IPS-18c (cell line): ENCODE results near the gene GNG2.

Experiments
- H3K4me3 ChIP-seq: 2 replicates; pipeline ENCODE4 v1.7.0; 2013; ENCODE audit warnings: low read depth, mild to moderate bottlenecking, low read length, moderate library complexity; ENCODE audit not compliant: insufficient read depth
- H3K9me3 ChIP-seq: one replicate; pipeline ENCODE4 v1.6.1; 2013; ENCODE audit warnings: mild to moderate bottlenecking, low read length, moderate library complexity; ENCODE audit not compliant: control insufficient read depth, insufficient read depth

GNG2 gene

GRCh38 chr14:51921026-51921425 is 60.6 kb downstream of the GNG2 start:
- H3K4me3 ChIP-seq, result no peak overlapping the region
- H3K9me3 ChIP-seq, result no peaks in the 10 kb centered on the region

GRCh38 chr14:51922624-51923023 is 62.2 kb downstream of the GNG2 start:
- Histone ChIP-seq H3K4me3 (no peak overlapping the region), H3K9me3 (no peaks in the 10 kb centered on the region)

GRCh38 chr14:51924600-51924999 is 64.2 kb downstream of the GNG2 start:
- Histone ChIP-seq H3K9me3 (no peaks in the 10 kb centered on the region), H3K4me3 (no peak overlapping the region)

GRCh38 chr14:51925980-51926379 is 65.6 kb downstream of the GNG2 start:
- Histone ChIP-seq H3K4me3 (no peak overlapping the region), H3K9me3 (no peaks in the 10 kb centered on the region)

GRCh38 chr14:51926449-51926848 is 66.0 kb downstream of the GNG2 start:
- no peaks in the 10 kb centered on the region for H3K9me3 ChIP-seq
- H3K4me3 ChIP-seq, result no peak overlapping the region

GRCh38 chr14:51928568-51928967 is 68.2 kb downstream of the GNG2 start:
- H3K9me3 ChIP-seq, result no peaks in the 10 kb centered on the region

GRCh38 chr14:51929166-51929565 is 68.8 kb downstream of the GNG2 start:
- Histone ChIP-seq H3K9me3 (no peaks in the 10 kb centered on the region), H3K4me3 (no peak overlapping the region)

More at GRCh38 chr14:51928568-51928967, 68.2 kb downstream of the GNG2 start:
- no peak overlapping the region for H3K4me3 ChIP-seq

GRCh38 chr14:51929910-51930682 is 69.7 kb downstream of the GNG2 start:
- Histone ChIP-seq H3K9me3 (no peaks in the 10 kb centered on the region), H3K4me3 (no peak overlapping the region)

- Histone ChIP-seq H3K4me3 (no peak overlapping the region), H3K9me3 (no peaks in the 10 kb centered on the region)
Measured at GRCh38 chr14:51931308-51931707, 70.9 kb downstream of the GNG2 start.

GRCh38 chr14:51933191-51933590 is 72.8 kb downstream of the GNG2 start:
- H3K4me3 ChIP-seq, result no peak overlapping the region
- H3K9me3 ChIP-seq, result no peaks in the 10 kb centered on the region

- Histone ChIP-seq H3K9me3 (no peaks in the 10 kb centered on the region), H3K4me3 (no peak overlapping the region)
Measured at GRCh38 chr14:51938137-51938536, 77.7 kb downstream of the GNG2 start.

- no peak overlapping the region for H3K4me3 ChIP-seq
- no peaks in the 10 kb centered on the region for H3K9me3 ChIP-seq
Measured at GRCh38 chr14:51938821-51939220, 78.4 kb downstream of the GNG2 start.

GRCh38 chr14:51939226-51939625 is 78.8 kb downstream of the GNG2 start:
- Histone ChIP-seq H3K9me3 (no peaks in the 10 kb centered on the region), H3K4me3 (no peak overlapping the region)

- no peaks in the 10 kb centered on the region for H3K9me3 ChIP-seq
- H3K4me3 ChIP-seq, result no peak overlapping the region
Measured at GRCh38 chr14:51939755-51940301, 79.4 kb downstream of the GNG2 start.

- H3K9me3 ChIP-seq, result peaks cover 3% of the 10 kb centered on the region
- H3K4me3 ChIP-seq, result no peak overlapping the region
Measured at GRCh38 chr14:51942971-51943370, 82.6 kb downstream of the GNG2 start.

GRCh38 chr14:51950007-51950406 is 89.6 kb downstream of the GNG2 start:
- Histone ChIP-seq H3K4me3 (no peak overlapping the region), H3K9me3 (peaks cover 3% of the 10 kb centered on the region)

- Histone ChIP-seq H3K9me3 (peaks cover 3% of the 10 kb centered on the region), H3K4me3 (no peak overlapping the region)
Measured at GRCh38 chr14:51951656-51952055, 91.2 kb downstream of the GNG2 start.

GRCh38 chr14:51954031-51954430 is 93.6 kb downstream of the GNG2 start:
- no peaks in the 10 kb centered on the region for H3K9me3 ChIP-seq
- H3K4me3 ChIP-seq, result no peak overlapping the region

- Histone ChIP-seq H3K4me3 (no peak overlapping the region), H3K9me3 (no peaks in the 10 kb centered on the region)
Measured at GRCh38 chr14:51954657-51955056, 94.2 kb downstream of the GNG2 start.
